ENCODE results near the gene FOXRED1.

FOXRED1 gene

GRCh38 chr11:126268361-126268707, 620 bp upstream of the FOXRED1 start:
- H3K9me3 ChIP-seq (ENCODE audit: control insufficient read depth in 2 of 2, low read length in 2 of 2): no peaks in the 10 kb centered on the region
- H3K27ac ChIP-seq (ENCODE audit: low read depth in 2 of 2, low read length in 2 of 2): peak overlapping the region; percentile 85 to 89
- peaks cover 43 to 51% of the 10 kb centered on the region in 2 donors for H3K36me3 ChIP-seq (ENCODE audit: control insufficient read depth in 2 of 2, insufficient read depth in 2 of 2, low read length in 2 of 2)
- H3K9ac ChIP-seq (ENCODE audit: low read depth in 1 of 2, low read length in 2 of 2): peak overlapping the region; percentile 95 to 97
- no peaks in the 10 kb centered on the region for H3K27me3 ChIP-seq (ENCODE audit: control insufficient read depth in 2 of 2, insufficient read depth in 2 of 2, low read length in 2 of 2)
- H3K4me1 ChIP-seq (ENCODE audit: control insufficient read depth in 2 of 2, insufficient read depth in 2 of 2, low read length in 2 of 2): peaks cover 10 to 16% of the 10 kb centered on the region in 2 donors
- peak overlapping the region; percentile 97 for H3K4me3 ChIP-seq (ENCODE audit: low read length in 2 of 2)

- H3K9ac ChIP-seq (ENCODE audit: low read depth in 1 of 2, low read length in 2 of 2): no peak overlapping the region
- no peak overlapping the region for H3K4me3 ChIP-seq (ENCODE audit: low read length in 2 of 2)
- no peaks in the 10 kb centered on the region for H3K9me3 ChIP-seq (ENCODE audit: control insufficient read depth in 2 of 2, low read length in 2 of 2)
- H3K36me3 ChIP-seq (ENCODE audit: control insufficient read depth in 2 of 2, insufficient read depth in 2 of 2, low read length in 2 of 2): peaks cover 21 to 39% of the 10 kb centered on the region in 2 donors
- H3K27me3 ChIP-seq (ENCODE audit: control insufficient read depth in 2 of 2, insufficient read depth in 2 of 2, low read length in 2 of 2): no peaks in the 10 kb centered on the region
- peaks cover under 1 to 4% of the 10 kb centered on the region in 2 donors for H3K4me1 ChIP-seq (ENCODE audit: control insufficient read depth in 2 of 2, insufficient read depth in 2 of 2, low read length in 2 of 2)
- H3K27ac ChIP-seq (ENCODE audit: low read depth in 2 of 2, low read length in 2 of 2): no peak overlapping the region
Observed at GRCh38 chr11:126277322-126277721, 8.4 kb downstream of the FOXRED1 start.

- H3K36me3 ChIP-seq (ENCODE audit: control insufficient read depth in 2 of 2, insufficient read depth in 2 of 2, low read length in 2 of 2): peaks cover 21 to 35% of the 10 kb centered on the region in 2 donors
- no peak overlapping the region for H3K27ac ChIP-seq (ENCODE audit: low read depth in 2 of 2, low read length in 2 of 2)
- no peak overlapping the region for H3K4me3 ChIP-seq (ENCODE audit: low read length in 2 of 2)
- peaks cover 4 to 6% of the 10 kb centered on the region in 2 donors for H3K4me1 ChIP-seq (ENCODE audit: control insufficient read depth in 2 of 2, insufficient read depth in 2 of 2, low read length in 2 of 2)
- no peak overlapping the region for H3K9ac ChIP-seq (ENCODE audit: low read depth in 1 of 2, low read length in 2 of 2)
- H3K27me3 ChIP-seq (ENCODE audit: control insufficient read depth in 2 of 2, insufficient read depth in 2 of 2, low read length in 2 of 2): no peaks in the 10 kb centered on the region
- no peaks in the 10 kb centered on the region for H3K9me3 ChIP-seq (ENCODE audit: control insufficient read depth in 2 of 2, low read length in 2 of 2)
Observed at GRCh38 chr11:126277780-126278179, 8.8 kb downstream of the FOXRED1 start.

GRCh38 chr11:126279191-126279590, 10.2 kb downstream of the FOXRED1 start:
- Histone ChIP-seq H3K4me3 (ENCODE audit: low read length in 2 of 2) (no peak overlapping the region), H3K4me1 (ENCODE audit: control insufficient read depth in 2 of 2, insufficient read depth in 2 of 2, low read length in 2 of 2) (peaks cover 12 to 14% of the 10 kb centered on the region in 2 donors), H3K9me3 (ENCODE audit: control insufficient read depth in 2 of 2, low read length in 2 of 2) (no peaks in the 10 kb centered on the region), H3K9ac (ENCODE audit: low read depth in 1 of 2, low read length in 2 of 2) (no peak overlapping the region), H3K27ac (ENCODE audit: low read depth in 2 of 2, low read length in 2 of 2) (no peak overlapping the region), H3K27me3 (ENCODE audit: control insufficient read depth in 2 of 2, insufficient read depth in 2 of 2, low read length in 2 of 2) (no peaks in the 10 kb centered on the region), H3K36me3 (ENCODE audit: control insufficient read depth in 2 of 2, insufficient read depth in 2 of 2, low read length in 2 of 2) (peaks cover 16 to 22% of the 10 kb centered on the region in 2 donors)

GRCh38 chr11:126280595-126280994, 11.6 kb downstream of the FOXRED1 start:
- Histone ChIP-seq H3K27ac (ENCODE audit: low read depth in 2 of 2, low read length in 2 of 2) (no peak overlapping the region), H3K4me3 (ENCODE audit: low read length in 2 of 2) (no peak overlapping the region), H3K4me1 (ENCODE audit: control insufficient read depth in 2 of 2, insufficient read depth in 2 of 2, low read length in 2 of 2) (peaks cover 14 to 16% of the 10 kb centered on the region in 2 donors), H3K36me3 (ENCODE audit: control insufficient read depth in 2 of 2, insufficient read depth in 2 of 2, low read length in 2 of 2) (peaks cover 8 to 13% of the 10 kb centered on the region in 2 donors), H3K9me3 (ENCODE audit: control insufficient read depth in 2 of 2, low read length in 2 of 2) (no peaks in the 10 kb centered on the region), H3K27me3 (ENCODE audit: control insufficient read depth in 2 of 2, insufficient read depth in 2 of 2, low read length in 2 of 2) (no peaks in the 10 kb centered on the region), H3K9ac (ENCODE audit: low read depth in 1 of 2, low read length in 2 of 2) (no peak overlapping the region)

- Histone ChIP-seq H3K27ac (ENCODE audit: low read depth in 2 of 2, low read length in 2 of 2) (no peak overlapping the region), H3K4me3 (ENCODE audit: low read length in 2 of 2) (no peak overlapping the region), H3K9me3 (ENCODE audit: control insufficient read depth in 2 of 2, low read length in 2 of 2) (no peaks in the 10 kb centered on the region), H3K9ac (ENCODE audit: low read depth in 1 of 2, low read length in 2 of 2) (no peak overlapping the region), H3K27me3 (ENCODE audit: control insufficient read depth in 2 of 2, insufficient read depth in 2 of 2, low read length in 2 of 2) (no peaks in the 10 kb centered on the region), H3K4me1 (ENCODE audit: control insufficient read depth in 2 of 2, insufficient read depth in 2 of 2, low read length in 2 of 2) (peaks cover 14 to 16% of the 10 kb centered on the region in 2 donors), H3K36me3 (ENCODE audit: control insufficient read depth in 2 of 2, insufficient read depth in 2 of 2, low read length in 2 of 2) (peaks cover 3 to 9% of the 10 kb centered on the region in 2 donors)
Observed at GRCh38 chr11:126281245-126281644, 12.3 kb downstream of the FOXRED1 start.

- H3K4me1 ChIP-seq (ENCODE audit: control insufficient read depth in 2 of 2, insufficient read depth in 2 of 2, low read length in 2 of 2): peaks cover 14 to 16% of the 10 kb centered on the region in 2 donors
- no peaks in the 10 kb centered on the region for H3K9me3 ChIP-seq (ENCODE audit: control insufficient read depth in 2 of 2, low read length in 2 of 2)
- H3K4me3 ChIP-seq (ENCODE audit: low read length in 2 of 2): peak overlapping the region in 1 of 2 donors; percentile 83
- peaks cover 3 to 7% of the 10 kb centered on the region in 2 donors for H3K36me3 ChIP-seq (ENCODE audit: control insufficient read depth in 2 of 2, insufficient read depth in 2 of 2, low read length in 2 of 2)
- no peaks in the 10 kb centered on the region for H3K27me3 ChIP-seq (ENCODE audit: control insufficient read depth in 2 of 2, insufficient read depth in 2 of 2, low read length in 2 of 2)
- peak overlapping the region in 1 of 2 donors; percentile 89 for H3K27ac ChIP-seq (ENCODE audit: low read depth in 2 of 2, low read length in 2 of 2)
- H3K9ac ChIP-seq (ENCODE audit: low read depth in 1 of 2, low read length in 2 of 2): peak overlapping the region in 1 of 2 donors; percentile 79
Observed at GRCh38 chr11:126281666-126282175, 12.8 kb downstream of the FOXRED1 start.

- Histone ChIP-seq H3K9me3 (ENCODE audit: control insufficient read depth in 2 of 2, low read length in 2 of 2) (no peaks in the 10 kb centered on the region), H3K27me3 (ENCODE audit: control insufficient read depth in 2 of 2, insufficient read depth in 2 of 2, low read length in 2 of 2) (no peaks in the 10 kb centered on the region), H3K4me1 (ENCODE audit: control insufficient read depth in 2 of 2, insufficient read depth in 2 of 2, low read length in 2 of 2) (peaks cover 14 to 16% of the 10 kb centered on the region in 2 donors), H3K36me3 (ENCODE audit: control insufficient read depth in 2 of 2, insufficient read depth in 2 of 2, low read length in 2 of 2) (peaks cover 0 to 7% of the 10 kb centered on the region in 2 donors), H3K27ac (ENCODE audit: low read depth in 2 of 2, low read length in 2 of 2) (peak overlapping the region; percentile 80 to 89), H3K4me3 (ENCODE audit: low read length in 2 of 2) (peak overlapping the region; percentile 83 to 92), H3K9ac (ENCODE audit: low read depth in 1 of 2, low read length in 2 of 2) (peak overlapping the region; percentile 79 to 84)
Observed at GRCh38 chr11:126282361-126282735, 13.4 kb downstream of the FOXRED1 start.

- H3K9ac ChIP-seq (ENCODE audit: low read depth in 1 of 2, low read length in 2 of 2): peak within 1 kb of the TSS; percentile 79 to 84
- peaks cover 0 to 2% of the 10 kb centered on the region in 2 donors for H3K36me3 ChIP-seq (ENCODE audit: control insufficient read depth in 2 of 2, insufficient read depth in 2 of 2, low read length in 2 of 2)
- peak within 1 kb of the TSS; percentile 83 to 92 for H3K4me3 ChIP-seq (ENCODE audit: low read length in 2 of 2)
Observed at GRCh38 chr11:126282736-126283591, 14.0 kb downstream of the FOXRED1 start, which contains the start of gene TIRAP. Gene TIRAP, plus strand, starts transcription at chr11:126283093. Its CDS starts 7,802 bp downstream, at chr11:126290895.

GRCh38 chr11:126284829-126285228, 15.9 kb downstream of the FOXRED1 start:
- no peaks in the 10 kb centered on the region for H3K27me3 ChIP-seq (ENCODE audit: control insufficient read depth in 2 of 2, insufficient read depth in 2 of 2, low read length in 2 of 2)
- no peak overlapping the region for H3K9ac ChIP-seq (ENCODE audit: low read depth in 1 of 2, low read length in 2 of 2)
- peaks cover 14 to 16% of the 10 kb centered on the region in 2 donors for H3K4me1 ChIP-seq (ENCODE audit: control insufficient read depth in 2 of 2, insufficient read depth in 2 of 2, low read length in 2 of 2)
- H3K36me3 ChIP-seq (ENCODE audit: control insufficient read depth in 2 of 2, insufficient read depth in 2 of 2, low read length in 2 of 2): no peaks in the 10 kb centered on the region
- H3K9me3 ChIP-seq (ENCODE audit: control insufficient read depth in 2 of 2, low read length in 2 of 2): no peaks in the 10 kb centered on the region
- no peak overlapping the region for H3K4me3 ChIP-seq (ENCODE audit: low read length in 2 of 2)
- no peak overlapping the region for H3K27ac ChIP-seq (ENCODE audit: low read depth in 2 of 2, low read length in 2 of 2)

More at GRCh38 chr11:126282736-126283591, 14.0 kb downstream of the FOXRED1 start, which contains the start of gene TIRAP:
- Histone ChIP-seq H3K9me3 (ENCODE audit: control insufficient read depth in 2 of 2, low read length in 2 of 2) (no peaks in the 10 kb centered on the region), H3K4me1 (ENCODE audit: control insufficient read depth in 2 of 2, insufficient read depth in 2 of 2, low read length in 2 of 2) (peaks cover 14 to 16% of the 10 kb centered on the region in 2 donors), H3K27ac (ENCODE audit: low read depth in 2 of 2, low read length in 2 of 2) (peak within 1 kb of the TSS; percentile 80 to 89), H3K27me3 (ENCODE audit: control insufficient read depth in 2 of 2, insufficient read depth in 2 of 2, low read length in 2 of 2) (no peaks in the 10 kb centered on the region)
